Stimulated activated CD4-positive, alpha-beta T cell treated with anti-CD3 and anti-CD28 coated beads, Interleukin-2, amount 100 ng/mL, for 24 hours (primary cell): ENCODE results near the gene GAB1.

Experiments
- DNase-seq, 2 donors: peaks; one replicate each; pipeline ENCODE4 v3.0.0-alpha.2; 2020

GAB1 gene

GRCh38 chr4:143391261-143391660, 54.6 kb downstream of the GAB1 start:
- DNase-seq, result no peak

- no peak for DNase-seq
Measured at GRCh38 chr4:143391895-143392294, 55.2 kb downstream of the GAB1 start.

GRCh38 chr4:143393195-143393594, 56.5 kb downstream of the GAB1 start:
- no peak for DNase-seq

- DNase-seq, result no peak
Measured at GRCh38 chr4:143394739-143395453, 58.2 kb downstream of the GAB1 start.

- DNase-seq, result no peak
Measured at GRCh38 chr4:143396695-143397094, 60.0 kb downstream of the GAB1 start.

GRCh38 chr4:143397335-143397734, 60.7 kb downstream of the GAB1 start:
- DNase-seq, result no peak

GRCh38 chr4:143397887-143398286, 61.2 kb downstream of the GAB1 start:
- no peak for DNase-seq

- no peak for DNase-seq
Measured at GRCh38 chr4:143399113-143399949, 62.7 kb downstream of the GAB1 start.

- no peak for DNase-seq
Measured at GRCh38 chr4:143400082-143400481, 63.4 kb downstream of the GAB1 start.

GRCh38 chr4:143402776-143403552, 66.3 kb downstream of the GAB1 start:
- no peak for DNase-seq

- no peak for DNase-seq
Measured at GRCh38 chr4:143403553-143403820, 66.8 kb downstream of the GAB1 start.

GRCh38 chr4:143404555-143404954, 67.9 kb downstream of the GAB1 start:
- no peak for DNase-seq

- no peak for DNase-seq
Measured at GRCh38 chr4:143405075-143405730, 68.5 kb downstream of the GAB1 start.

- peak in 1 of 2 donors; percentile 12 for DNase-seq
Measured at GRCh38 chr4:143406523-143406922, 69.8 kb downstream of the GAB1 start.

- no peak for DNase-seq
Measured at GRCh38 chr4:143407474-143407873, 70.8 kb downstream of the GAB1 start.

- no peak for DNase-seq
Measured at GRCh38 chr4:143407888-143408287, 71.2 kb downstream of the GAB1 start.

GRCh38 chr4:143410015-143410414, 73.3 kb downstream of the GAB1 start:
- DNase-seq, result no peak

GRCh38 chr4:143411527-143412419, 75.1 kb downstream of the GAB1 start:
- no peak for DNase-seq

- no peak for DNase-seq
Measured at GRCh38 chr4:143412420-143412758, 75.7 kb downstream of the GAB1 start.

GRCh38 chr4:143417679-143418403, 81.2 kb downstream of the GAB1 start:
- DNase-seq, result no peak

- no peak for DNase-seq
Measured at GRCh38 chr4:143420227-143420626, 83.6 kb downstream of the GAB1 start.

GRCh38 chr4:143421609-143422008, 84.9 kb downstream of the GAB1 start:
- no peak for DNase-seq
